Mononuclear cell (primary cell): ENCODE data around the gene ANKMY1. TPM values are rescaled to one million over a fixed set of nuclear protein-coding genes. Genes with fewer than 3 reads are reported as not detected.

Experiments
- H3K27me3 ChIP-seq: 2 replicates; pipeline ENCODE4 v1.6.0; 2011; ENCODE audit warnings: low read length, control low read depth; ENCODE audit not compliant: insufficient read depth
- H3K4me1 ChIP-seq: 2 replicates; pipeline ENCODE4 v1.5.1; 2011; ENCODE audit warnings: mild to moderate bottlenecking, low read length, control low read depth; ENCODE audit not compliant: insufficient read depth
- H3K4me3 ChIP-seq: 2 replicates; pipeline ENCODE4 v1.5.1; 2011; ENCODE audit warnings: mild to moderate bottlenecking, low read length, moderate library complexity
- H3K9me3 ChIP-seq: 2 replicates; pipeline ENCODE4 v1.5.1; 2011; ENCODE audit warnings: low read depth, mild to moderate bottlenecking, control low read depth, low read length
- total RNA-seq: library from RNA; depleted of rRNA; stranded (reverse); fragments of >200 nt; gene quantifications from one replicate; pipeline ENCODE4 v1.2.3, GENCODE V29; 2012

ANKMY1 gene
- total RNA-seq, 1 donor, result 24.1 TPM

- H3K4me3 ChIP-seq, result no peak overlapping the region
- H3K9me3 ChIP-seq, result no peaks in the 10 kb centered on the region
- no peaks in the 10 kb centered on the region for H3K27me3 ChIP-seq
- peaks cover 35% of the 10 kb centered on the region for H3K4me1 ChIP-seq
Measured at GRCh38 chr2:240589375-240589774, 31.6 kb upstream of the ANKMY1 start.

- Histone ChIP-seq H3K27me3 (no peaks in the 10 kb centered on the region), H3K9me3 (no peaks in the 10 kb centered on the region), H3K4me3 (no peak overlapping the region), H3K4me1 (peaks cover 42% of the 10 kb centered on the region)
Measured at GRCh38 chr2:240588669-240589068, 30.9 kb upstream of the ANKMY1 start.

GRCh38 chr2:240588006-240588655 is 30.3 kb upstream of the ANKMY1 start:
- peaks cover 47% of the 10 kb centered on the region for H3K4me1 ChIP-seq
- H3K27me3 ChIP-seq, result no peaks in the 10 kb centered on the region
- no peaks in the 10 kb centered on the region for H3K9me3 ChIP-seq
- H3K4me3 ChIP-seq, result no peak overlapping the region

DNA sequence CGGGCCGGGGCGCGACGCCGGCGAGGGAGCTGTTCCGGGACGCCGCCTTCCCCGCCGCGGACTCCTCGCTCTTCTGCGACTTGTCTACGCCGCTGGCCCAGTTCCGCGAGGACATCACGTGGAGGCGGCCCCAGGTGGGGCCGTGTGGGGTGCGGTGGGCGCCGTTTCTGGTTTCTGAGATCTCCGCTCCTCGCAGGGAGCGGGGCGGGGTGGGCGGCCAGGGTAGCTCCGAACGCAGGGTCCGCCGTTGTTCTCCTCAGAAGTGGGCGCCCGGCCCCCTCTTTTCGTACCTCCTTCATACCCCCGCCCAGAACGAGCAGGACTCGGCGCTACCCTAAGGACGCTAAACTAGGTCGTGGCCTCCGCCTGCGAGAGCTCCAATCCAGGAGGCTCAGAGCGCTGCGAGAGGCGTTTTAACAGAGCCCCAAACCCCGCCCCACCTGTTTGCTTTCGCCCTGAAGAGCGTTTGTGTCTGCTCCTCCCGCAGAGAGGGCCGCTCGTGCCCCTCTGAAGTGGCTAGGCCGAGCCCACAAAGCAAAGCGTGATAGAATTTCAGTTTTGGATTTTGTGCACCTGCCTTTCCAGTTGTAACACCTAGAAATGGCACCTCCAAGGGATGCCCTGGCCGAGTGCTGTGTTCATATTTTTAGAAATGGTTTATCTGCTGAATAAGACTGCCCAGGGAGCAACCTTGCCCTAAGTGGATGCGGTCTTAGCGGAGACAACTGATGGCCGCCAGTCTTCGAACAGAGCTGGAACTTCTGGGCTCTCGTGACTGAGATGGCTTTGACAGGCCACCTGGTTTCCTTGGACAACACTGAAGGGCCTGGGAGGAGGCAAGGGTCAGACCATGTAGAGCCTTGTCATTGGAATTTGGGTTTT is 29.4 kb upstream of the ANKMY1 start:
- peak overlapping the region; percentile 81 for H3K4me3 ChIP-seq
- no peaks in the 10 kb centered on the region for H3K27me3 ChIP-seq
- H3K4me1 ChIP-seq, result peaks cover 49% of the 10 kb centered on the region
- H3K9me3 ChIP-seq, result no peaks in the 10 kb centered on the region

GRCh38 chr2:240586198-240586918 is 28.6 kb upstream of the ANKMY1 start, which contains the start of gene CAPN10:
Gene CAPN10, plus strand, starts transcription at chr2:240586734. Its CDS starts 178 bp downstream, at chr2:240586912.
- no peaks in the 10 kb centered on the region for H3K9me3 ChIP-seq
- no peaks in the 10 kb centered on the region for H3K27me3 ChIP-seq
- peak within 1 kb of the TSS; percentile 81 for H3K4me3 ChIP-seq
- H3K4me1 ChIP-seq, result peaks cover 49% of the 10 kb centered on the region

GRCh38 chr2:240585681-240586197 is 28.0 kb upstream of the ANKMY1 start:
- H3K4me3 ChIP-seq, result peak overlapping the region; percentile 81
- H3K9me3 ChIP-seq, result no peaks in the 10 kb centered on the region
- no peaks in the 10 kb centered on the region for H3K27me3 ChIP-seq
- H3K4me1 ChIP-seq, result peaks cover 53% of the 10 kb centered on the region

GRCh38 chr2:240585101-240585500 is 27.3 kb upstream of the ANKMY1 start:
- Histone ChIP-seq H3K27me3 (no peaks in the 10 kb centered on the region), H3K4me3 (peak overlapping the region; percentile 81), H3K9me3 (no peaks in the 10 kb centered on the region), H3K4me1 (peaks cover 59% of the 10 kb centered on the region)

GRCh38 chr2:240584486-240585031 is 26.8 kb upstream of the ANKMY1 start:
- Histone ChIP-seq H3K4me1 (peaks cover 64% of the 10 kb centered on the region), H3K9me3 (no peaks in the 10 kb centered on the region), H3K4me3 (no peak overlapping the region), H3K27me3 (no peaks in the 10 kb centered on the region)

- peaks cover 72% of the 10 kb centered on the region for H3K4me1 ChIP-seq
Measured at GRCh38 chr2:240583774-240584173, 26.0 kb upstream of the ANKMY1 start.

DNA sequence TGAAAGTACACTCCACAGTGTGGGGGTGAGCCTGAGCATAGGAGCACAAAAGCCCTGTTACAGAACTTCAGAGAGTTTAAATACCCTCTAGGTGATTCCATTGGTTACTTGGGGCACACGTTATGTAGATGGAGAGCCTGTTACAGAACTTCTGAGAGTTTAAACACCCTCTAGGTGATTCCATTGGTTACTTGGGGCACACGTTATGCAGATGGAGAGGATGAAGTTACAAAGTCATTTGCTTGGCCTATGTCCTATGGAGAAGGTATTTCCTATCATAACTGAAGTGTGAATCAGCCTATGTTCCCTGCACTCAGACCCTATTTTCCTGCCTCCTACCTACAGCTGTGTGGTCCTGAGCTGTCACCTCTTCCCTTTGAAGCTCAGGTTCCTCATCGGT is 25.0 kb upstream of the ANKMY1 start:
- Histone ChIP-seq H3K9me3 (no peaks in the 10 kb centered on the region), H3K4me3 (no peak overlapping the region), H3K4me1 (peaks cover 71% of the 10 kb centered on the region), H3K27me3 (no peaks in the 10 kb centered on the region)

More at GRCh38 chr2:240583774-240584173, 26.0 kb upstream of the ANKMY1 start:
- no peaks in the 10 kb centered on the region for H3K9me3 ChIP-seq
- no peaks in the 10 kb centered on the region for H3K27me3 ChIP-seq
- H3K4me3 ChIP-seq, result no peak overlapping the region

GRCh38 chr2:240581811-240582210 is 24.0 kb upstream of the ANKMY1 start:
- Histone ChIP-seq H3K27me3 (no peaks in the 10 kb centered on the region), H3K4me3 (no peak overlapping the region), H3K9me3 (no peaks in the 10 kb centered on the region), H3K4me1 (peaks cover 62% of the 10 kb centered on the region)

DNA sequence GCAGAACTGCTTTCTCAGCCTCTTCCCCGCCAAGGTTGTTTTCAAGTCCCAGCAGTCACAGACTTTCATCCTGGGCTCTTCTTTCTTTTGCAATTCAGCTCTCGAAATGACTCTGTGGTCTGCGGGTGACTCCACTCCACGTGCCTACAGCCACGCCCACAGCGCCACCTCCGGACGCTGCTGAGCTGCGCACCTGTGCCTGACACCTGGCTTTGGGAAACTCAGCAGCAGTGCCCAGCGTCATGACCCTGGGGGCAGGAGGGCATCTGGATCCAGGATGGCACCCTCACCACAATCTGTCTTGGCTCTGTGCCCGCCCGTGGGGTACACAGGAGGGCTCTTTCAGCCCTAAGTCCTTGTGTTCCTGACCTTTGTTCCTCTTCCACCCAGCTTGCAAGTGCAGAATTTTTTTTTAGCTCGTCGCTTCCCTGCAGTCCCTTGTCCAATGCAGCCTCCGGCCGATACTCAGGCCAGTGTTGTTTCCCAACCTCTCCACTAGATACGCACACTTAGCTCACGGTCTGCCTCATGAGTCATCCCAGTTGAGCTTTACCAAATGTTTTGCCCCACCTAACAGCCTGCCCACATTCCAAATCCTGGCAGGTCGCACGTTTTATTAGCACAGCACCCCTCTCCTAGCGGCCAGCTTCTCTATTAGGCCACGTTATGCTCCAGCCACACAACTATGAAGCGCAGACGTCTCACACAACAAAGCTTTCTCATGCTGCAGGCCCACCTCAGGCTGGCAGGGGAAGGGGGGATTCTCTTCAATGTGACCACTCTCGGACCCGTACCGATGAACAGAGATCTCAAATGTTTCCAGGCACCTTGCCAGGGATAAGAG is 22.2 kb upstream of the ANKMY1 start:
- Histone ChIP-seq H3K27me3 (no peaks in the 10 kb centered on the region), H3K4me1 (peaks cover 53% of the 10 kb centered on the region), H3K4me3 (no peak overlapping the region), H3K9me3 (no peaks in the 10 kb centered on the region)

GRCh38 chr2:240579071-240579762 is 21.4 kb upstream of the ANKMY1 start:
- H3K9me3 ChIP-seq, result no peaks in the 10 kb centered on the region
- H3K27me3 ChIP-seq, result no peaks in the 10 kb centered on the region
- peaks cover 45% of the 10 kb centered on the region for H3K4me1 ChIP-seq
- no peak overlapping the region for H3K4me3 ChIP-seq
